ENCODE data around the gene B4GALNT1. TPM values are rescaled to one million over a fixed set of nuclear protein-coding genes. Genes with fewer than 3 reads are reported as not detected.

Gene B4GALNT1
- total and polyA plus RNA-seq, 11 donors, result 1.9 to 8.8 (median 5.7) TPM

GRCh38 chr12:57607958-57608663 lies 24.9 kb downstream of the B4GALNT1 start:
- Histone ChIP-seq H3K4me3 (no peak overlapping the region), H3K27ac (peak overlapping the region in 5 of 12 donors; percentile 28 to 96 (median 88)), H3K9me3 (no peaks in the 10 kb centered on the region), H3K4me1 (peaks cover 0 to 77% (median 35%) of the 10 kb centered on the region in 12 donors), H3K27me3 (peaks cover 0 to 25% (median 0%) of the 10 kb centered on the region in 9 donors), H3K36me3 (peaks cover 0 to 28% (median 6%) of the 10 kb centered on the region in 9 donors)
- ATAC-seq (no peak), DNase-seq (no peak)
- WGBS, 4 donors, result 80 to 89% (median 83%) methylated on average over 12 of the region's 12 CpGs
- intact Hi-C loops (cut with DNase I), result no loop called here
- TF ChIP-seq CTCF (IDR thresholded peaks at IDR 0.05), result no peak
- TF ChIP-seq POLR2A (IDR thresholded peaks at IDR 0.05), result no peak

- Histone ChIP-seq H3K36me3 (peaks cover 0 to 30% (median 13%) of the 10 kb centered on the region in 9 donors), H3K9me3 (no peaks in the 10 kb centered on the region), H3K4me1 (peaks cover 0 to 67% (median 32%) of the 10 kb centered on the region in 12 donors), H3K27me3 (peaks cover 0 to 13% (median 0%) of the 10 kb centered on the region in 9 donors), H3K4me3 (peak overlapping the region in 2 of 12 donors; percentile 11 to 15), H3K27ac (peak overlapping the region in 6 of 12 donors; percentile 13 to 90 (median 37))
- ATAC-seq, result no peak
- WGBS, 4 donors, result 86 to 93% (median 89%) methylated on average over 11 of the region's 11 CpGs
- intact Hi-C loops (cut with DNase I), result no loop called here
- TF ChIP-seq POLR2A (IDR thresholded peaks at IDR 0.05) (no peak), CTCF (IDR thresholded peaks at IDR 0.05) (no peak)
- no peak for DNase-seq
Observed at GRCh38 chr12:57606821-57607220, 26.2 kb downstream of the B4GALNT1 start.

GRCh38 chr12:57606399-57606798 lies 26.6 kb downstream of the B4GALNT1 start:
- 61 to 85% (median 78%) methylated on average over 2 of the region's 2 CpGs for WGBS, 4 donors
- Histone ChIP-seq H3K36me3 (peaks cover 0 to 34% (median 17%) of the 10 kb centered on the region in 9 donors), H3K4me3 (peak overlapping the region in 6 of 12 donors; percentile 67 to 96 (median 80)), H3K4me1 (peaks cover 0 to 63% (median 29%) of the 10 kb centered on the region in 12 donors), H3K9me3 (no peaks in the 10 kb centered on the region), H3K27ac (peak overlapping the region in 7 of 12 donors; percentile 14 to 98 (median 91)), H3K27me3 (peaks cover 0 to 11% (median 0%) of the 10 kb centered on the region in 9 donors)
- TF ChIP-seq CTCF (IDR thresholded peaks at IDR 0.05), result no peak
- no peak for TF ChIP-seq POLR2A (IDR thresholded peaks at IDR 0.05)
- ATAC-seq (no peak), DNase-seq (no peak)
- intact Hi-C loops (cut with DNase I), result no loop called here

GRCh38 chr12:57605811-57606311 lies 27.1 kb downstream of the B4GALNT1 start:
- DNase-seq, result no peak
- peaks cover 0 to 57% (median 25%) of the 10 kb centered on the region in 12 donors for H3K4me1 ChIP-seq
- 68 to 85% (median 76%) methylated on average over 4 of the region's 4 CpGs for WGBS, 4 donors
- no peak for ATAC-seq
- H3K9me3 ChIP-seq, result no peaks in the 10 kb centered on the region
- peak overlapping the region in 10 of 12 donors; percentile 84 to 98 (median 91) for H3K27ac ChIP-seq
- H3K4me3 ChIP-seq, result peak overlapping the region in 8 of 12 donors; percentile 67 to 96 (median 77)
- peaks cover 0 to 40% (median 21%) of the 10 kb centered on the region in 9 donors for H3K36me3 ChIP-seq
- intact Hi-C loops (cut with DNase I), result no loop called here
- peaks cover 0 to 5% (median 0%) of the 10 kb centered on the region in 9 donors for H3K27me3 ChIP-seq
- TF ChIP-seq CTCF (IDR thresholded peaks at IDR 0.05) (no peak), POLR2A (IDR thresholded peaks at IDR 0.05) (no peak)
